Calu3 (cell line): ENCODE results near the gene KRT82. TPM values are rescaled to one million over a fixed set of nuclear protein-coding genes. Genes with fewer than 3 reads are reported as not detected.

Experiments used
- BruUV-seq: library from RNA; stranded (reverse); fragments of 400-500 nt; replicated peaks from 2 replicates; lab custom pipeline; 2021; lab: Mats Ljungman, UMichigan
- CTCF ChIA-PET: fragments of 300-600 bp; sonication (Branson Sonifier 250); formaldehyde crosslinking; loops from one replicate; lab custom pipeline; 2022; ENCODE audit warnings: antibody characterized with exemption; lab: Charles Lee
- DNase-seq: peaks from one replicate; pipeline ENCODE4 v3.0.0; 2022
- H3K27ac Mint-ChIP-seq: one replicate; pipeline ENCODE4 v1.8.0; 2022; ENCODE audit warnings: mixed read lengths; ENCODE audit not compliant: unreplicated experiment
- H3K27me3 Mint-ChIP-seq: one replicate; pipeline ENCODE4 v1.8.0; 2022; ENCODE audit warnings: mixed read lengths; ENCODE audit not compliant: unreplicated experiment
- H3K36me3 Mint-ChIP-seq: one replicate; pipeline ENCODE4 v1.8.0; 2022; ENCODE audit warnings: mild to moderate bottlenecking, moderate library complexity, mixed read lengths; ENCODE audit not compliant: insufficient read depth, unreplicated experiment
- H3K4me1 Mint-ChIP-seq: one replicate; pipeline ENCODE4 v1.8.0; 2022; ENCODE audit warnings: mild to moderate bottlenecking, low read depth, mixed read lengths; ENCODE audit not compliant: unreplicated experiment
- H3K4me3 Mint-ChIP-seq: one replicate; pipeline ENCODE4 v1.8.0; 2022; ENCODE audit warnings: mild to moderate bottlenecking, low read depth, moderate library complexity, mixed read lengths; ENCODE audit not compliant: unreplicated experiment
- H3K9me3 Mint-ChIP-seq: one replicate; pipeline ENCODE4 v1.8.0; 2022; ENCODE audit warnings: low read depth, mixed read lengths; ENCODE audit not compliant: unreplicated experiment
- CTCF ChIP-seq: fragments of 200-600 bp; IDR thresholded peaks from one replicate; pipeline ENCODE4 v1.8.0; 2022; ENCODE audit warnings: antibody characterized with exemption; ENCODE audit not compliant: unreplicated experiment
- intact Hi-C: fragments of 100-400 bp; cut with micrococcal nuclease; formaldehyde crosslinking; loops from one replicate; pipeline ENCODE4 v1.10.0; 2022; ENCODE audit not compliant: unreplicated experiment
- total RNA-seq: library from RNA; stranded (reverse); gene quantifications from 2 replicates; pipeline ENCODE4 v1.2.3, GENCODE V29; 2022

KRT82 gene
- total RNA-seq, 1 experiment from 2014 or later: not detected

GRCh38 chr12:52401926-52402325 lies 4.2 kb downstream of the KRT82 start:
- intact Hi-C loops: no loop called here
- Mint-ChIP-seq H3K4me3 (no peak overlapping the region), H3K4me1 (peaks cover 8% of the 10 kb centered on the region), H3K36me3 (no peaks in the 10 kb centered on the region), H3K27ac (no peak overlapping the region), H3K9me3 (no peaks in the 10 kb centered on the region), H3K27me3 (peaks cover 41% of the 10 kb centered on the region)
- no peak for TF ChIP-seq CTCF
- BruUV-seq: no TSS peak
- no peak for DNase-seq
- CTCF ChIA-PET: no interaction called here

DNA sequence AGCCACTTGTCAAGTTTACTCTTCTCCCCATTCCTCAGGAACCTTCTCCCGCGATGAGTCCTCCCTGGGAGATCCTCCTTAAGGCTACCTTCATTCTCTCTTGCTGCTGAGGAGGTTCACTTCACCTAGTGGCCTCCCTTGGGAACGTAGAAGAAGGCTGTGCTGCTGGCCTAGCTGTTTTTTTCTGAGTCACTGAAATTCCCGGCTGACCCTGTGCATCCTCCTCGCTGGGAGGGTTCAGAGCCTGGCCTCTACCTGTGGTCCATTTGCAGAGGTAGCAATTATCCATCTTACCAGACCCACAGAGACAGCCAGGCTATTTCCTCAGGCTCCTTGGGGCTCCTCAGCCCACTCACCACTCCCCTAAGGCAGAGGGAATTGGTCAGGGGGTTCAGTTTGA lies 4.6 kb downstream of the KRT82 start:
- Mint-ChIP-seq H3K27me3 (peaks cover 45% of the 10 kb centered on the region), H3K4me1 (peaks cover 8% of the 10 kb centered on the region), H3K4me3 (no peak overlapping the region), H3K36me3 (no peaks in the 10 kb centered on the region), H3K9me3 (no peaks in the 10 kb centered on the region), H3K27ac (no peak overlapping the region)
- intact Hi-C loops: no loop called here
- no peak for DNase-seq
- no peak for TF ChIP-seq CTCF
- no TSS peak for BruUV-seq
- CTCF ChIA-PET: no interaction called here

- DNase-seq: no peak
- Mint-ChIP-seq H3K4me3 (no peak overlapping the region), H3K9me3 (no peaks in the 10 kb centered on the region), H3K4me1 (peaks cover 8% of the 10 kb centered on the region), H3K36me3 (no peaks in the 10 kb centered on the region), H3K27me3 (peaks cover 47% of the 10 kb centered on the region), H3K27ac (no peak overlapping the region)
- CTCF ChIA-PET: no interaction called here
- TF ChIP-seq CTCF: no peak
- intact Hi-C loops: no loop called here
- BruUV-seq: no TSS peak
Measured at GRCh38 chr12:52400906-52401305, 5.2 kb downstream of the KRT82 start.

GRCh38 chr12:52399756-52400155 lies 6.4 kb downstream of the KRT82 start:
- H3K4me3 Mint-ChIP-seq: no peak overlapping the region
- CTCF ChIA-PET: no interaction called here
- H3K27me3 Mint-ChIP-seq: peaks cover 47% of the 10 kb centered on the region
- BruUV-seq: no TSS peak
- DNase-seq: no peak
- peaks cover 8% of the 10 kb centered on the region for H3K4me1 Mint-ChIP-seq
- H3K36me3 Mint-ChIP-seq: no peaks in the 10 kb centered on the region
- TF ChIP-seq CTCF: no peak
- no peak overlapping the region for H3K27ac Mint-ChIP-seq
- intact Hi-C loops: no loop called here
- H3K9me3 Mint-ChIP-seq: no peaks in the 10 kb centered on the region
